ENCODE data around the gene MARK4. TPM values are rescaled to one million over a fixed set of nuclear protein-coding genes. Genes with fewer than 3 reads are reported as not detected.
A peak's percentile ranks its signal among the peaks of the same experiment; 100 is the strongest.

The MARK4 gene
- polyA plus RNA-seq, 1 donor (not counting 4 experiments of a cell fraction or from before 2014, with no cell fraction given): 19.7 TPM

DNA sequence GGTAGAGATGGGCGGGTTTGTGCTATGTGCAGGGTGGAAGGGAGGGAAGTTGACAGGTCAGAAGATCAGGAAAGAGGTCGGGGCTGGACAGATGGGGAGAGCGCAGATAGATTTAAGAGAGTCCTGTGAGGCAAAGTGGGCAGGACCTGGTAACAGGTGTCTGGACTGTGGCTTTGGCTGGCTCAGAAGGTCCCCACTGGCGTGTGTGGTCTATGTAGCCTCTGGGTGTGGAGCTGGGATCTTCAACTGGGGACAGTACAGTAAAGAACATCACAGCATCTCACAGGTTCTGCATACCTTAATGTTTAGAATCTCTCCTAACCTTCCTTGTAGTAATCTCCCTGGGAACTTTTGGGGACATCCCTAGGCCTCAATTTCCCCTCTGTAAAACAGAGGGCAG lies 53.9 kb downstream of the MARK4 start:
- no peak for FAIRE-seq

DNA sequence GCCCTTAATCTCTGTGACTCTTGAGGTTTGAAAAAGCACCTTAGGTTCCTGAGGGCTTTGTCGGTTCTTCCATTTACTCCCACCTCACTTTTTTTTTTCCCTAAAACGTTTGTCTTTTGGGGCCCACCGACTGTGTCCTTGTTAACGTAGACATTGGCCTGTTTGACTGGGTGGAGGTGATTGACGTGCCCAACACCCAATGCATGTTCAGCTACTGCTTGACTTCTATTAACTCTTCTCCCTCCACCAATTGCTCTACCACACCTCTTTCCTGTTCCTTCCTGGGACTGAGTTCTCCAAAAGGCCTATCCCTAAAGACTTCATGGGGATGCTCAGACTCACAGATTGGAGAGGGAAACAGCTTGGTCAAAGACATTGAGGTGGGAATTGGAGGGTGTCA lies 54.4 kb downstream of the MARK4 start:
- H3K27me3 ChIP-seq (ENCODE audit: control insufficient read depth, extremely low read depth, insufficient read depth, low read length): no peaks in the 10 kb centered on the region
- H3K4me2 ChIP-seq (ENCODE audit: control insufficient read depth, extremely low read depth, insufficient read depth, low read depth, low read length): peak overlapping the region; percentile 62
- H3K9ac ChIP-seq (ENCODE audit: control insufficient read depth, extremely low read depth, insufficient read depth, low read length): no peak overlapping the region
- peaks cover 3 to 7% of the 10 kb centered on the region in 2 experiments for H3K36me3 ChIP-seq (ENCODE audit: control insufficient read depth in 2 of 2, extremely low read depth in 1 of 2, insufficient read depth in 2 of 2, low read length in 2 of 2)
- FAIRE-seq: no peak
- no peaks in the 10 kb centered on the region for H4K20me1 ChIP-seq (ENCODE audit: control insufficient read depth, extremely low read depth, insufficient read depth, low read length)
- H3K4me3 ChIP-seq (ENCODE audit: control insufficient read depth in 2 of 3, extremely low read depth in 1 of 3, insufficient read depth in 2 of 3, low read depth in 1 of 3, low read length in 3 of 3): no peak overlapping the region
- dilution Hi-C loops (cut with MboI; ENCODE audit: extremely low pct_ligation_motif_present, low sequenced_read_pairs): no loop called here
- TF ChIP-seq EZH2 (IDR thresholded peaks at IDR 0.05; ENCODE audit: low read length): no peak
- TF ChIP-seq, protein P1, sequence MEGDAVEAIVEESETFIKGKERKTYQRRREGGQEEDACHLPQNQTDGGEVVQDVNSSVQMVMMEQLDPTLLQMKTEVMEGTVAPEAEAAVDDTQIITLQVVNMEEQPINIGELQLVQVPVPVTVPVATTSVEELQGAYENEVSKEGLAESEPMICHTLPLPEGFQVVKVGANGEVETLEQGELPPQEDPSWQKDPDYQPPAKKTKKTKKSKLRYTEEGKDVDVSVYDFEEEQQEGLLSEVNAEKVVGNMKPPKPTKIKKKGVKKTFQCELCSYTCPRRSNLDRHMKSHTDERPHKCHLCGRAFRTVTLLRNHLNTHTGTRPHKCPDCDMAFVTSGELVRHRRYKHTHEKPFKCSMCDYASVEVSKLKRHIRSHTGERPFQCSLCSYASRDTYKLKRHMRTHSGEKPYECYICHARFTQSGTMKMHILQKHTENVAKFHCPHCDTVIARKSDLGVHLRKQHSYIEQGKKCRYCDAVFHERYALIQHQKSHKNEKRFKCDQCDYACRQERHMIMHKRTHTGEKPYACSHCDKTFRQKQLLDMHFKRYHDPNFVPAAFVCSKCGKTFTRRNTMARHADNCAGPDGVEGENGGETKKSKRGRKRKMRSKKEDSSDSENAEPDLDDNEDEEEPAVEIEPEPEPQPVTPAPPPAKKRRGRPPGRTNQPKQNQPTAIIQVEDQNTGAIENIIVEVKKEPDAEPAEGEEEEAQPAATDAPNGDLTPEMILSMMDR (optimal IDR thresholded peaks at IDR 0.05 in 1 of 3, IDR thresholded peaks at IDR 0.05 in 1 of 3, conservative IDR thresholded peaks at IDR 0.05 in 1 of 3; ENCODE audit: extremely low read depth in 1 of 3, insufficient read depth in 2 of 3, low read length in 3 of 3): no peak
- no peaks in the 10 kb centered on the region for H3K79me2 ChIP-seq (ENCODE audit: control insufficient read depth, insufficient read depth, low read length)
- H3K27ac ChIP-seq (ENCODE audit: control insufficient read depth, insufficient read depth, low read length): no peak overlapping the region
- H3K4me1 ChIP-seq (ENCODE audit: control insufficient read depth, extremely low read depth, insufficient read depth, low read length): peaks cover 12% of the 10 kb centered on the region
- H2AFZ ChIP-seq (ENCODE audit: control insufficient read depth, low read length): no peak overlapping the region
- DNase-seq (ENCODE audit: low read depth, low spot score): no peak
- no peaks in the 10 kb centered on the region for H3K9me1 ChIP-seq (ENCODE audit: control insufficient read depth, extremely low read depth, insufficient read depth, low read length)
- H3K9me3 ChIP-seq (ENCODE audit: control insufficient read depth, low read depth, low read length): no peaks in the 10 kb centered on the region

More for the DNA sequence above, 53.9 kb downstream of the MARK4 start:
- no peak overlapping the region for H3K4me3 ChIP-seq (ENCODE audit: control insufficient read depth in 2 of 3, extremely low read depth in 1 of 3, insufficient read depth in 2 of 3, low read depth in 1 of 3, low read length in 3 of 3)
- no peak overlapping the region for H3K27ac ChIP-seq (ENCODE audit: control insufficient read depth, insufficient read depth, low read length)
- H3K4me1 ChIP-seq (ENCODE audit: control insufficient read depth, extremely low read depth, insufficient read depth, low read length): peaks cover 12% of the 10 kb centered on the region
- H3K9ac ChIP-seq (ENCODE audit: control insufficient read depth, extremely low read depth, insufficient read depth, low read length): no peak overlapping the region
- H3K9me1 ChIP-seq (ENCODE audit: control insufficient read depth, extremely low read depth, insufficient read depth, low read length): no peaks in the 10 kb centered on the region
- DNase-seq (ENCODE audit: low read depth, low spot score): no peak
- H3K79me2 ChIP-seq (ENCODE audit: control insufficient read depth, insufficient read depth, low read length): no peaks in the 10 kb centered on the region
- H3K36me3 ChIP-seq (ENCODE audit: control insufficient read depth in 2 of 2, extremely low read depth in 1 of 2, insufficient read depth in 2 of 2, low read length in 2 of 2): peaks cover 5 to 8% of the 10 kb centered on the region in 2 experiments
- H2AFZ ChIP-seq (ENCODE audit: control insufficient read depth, low read length): no peak overlapping the region
- H3K27me3 ChIP-seq (ENCODE audit: control insufficient read depth, extremely low read depth, insufficient read depth, low read length): no peaks in the 10 kb centered on the region
- H4K20me1 ChIP-seq (ENCODE audit: control insufficient read depth, extremely low read depth, insufficient read depth, low read length): no peaks in the 10 kb centered on the region
- dilution Hi-C loops (cut with MboI; ENCODE audit: extremely low pct_ligation_motif_present, low sequenced_read_pairs): no loop called here
- TF ChIP-seq EZH2 (IDR thresholded peaks at IDR 0.05; ENCODE audit: low read length): no peak
- TF ChIP-seq, protein P1 (optimal IDR thresholded peaks at IDR 0.05 in 1 of 3, IDR thresholded peaks at IDR 0.05 in 1 of 3, conservative IDR thresholded peaks at IDR 0.05 in 1 of 3; ENCODE audit: extremely low read depth in 1 of 3, insufficient read depth in 2 of 3, low read length in 3 of 3): no peak
- H3K9me3 ChIP-seq (ENCODE audit: control insufficient read depth, low read depth, low read length): no peaks in the 10 kb centered on the region
- no peak overlapping the region for H3K4me2 ChIP-seq (ENCODE audit: control insufficient read depth, extremely low read depth, insufficient read depth, low read depth, low read length)
